K562 (cell line): ENCODE results near the gene TCF3. TPM values are rescaled to one million over a fixed set of nuclear protein-coding genes. Genes with fewer than 3 reads are reported as not detected.
A peak's percentile ranks its signal among the peaks of the same experiment; 100 is the strongest.

Experiments used
- CEBPB ChIP-seq: fragments of 450-650 bp; IDR thresholded peaks from 2 replicates; pipeline ENCODE4 v1.6.1; 2016; ENCODE audit warnings: missing genetic modification characterization, missing compliant biosample characterization
- CEBPZ ChIP-seq: fragments of 150-350 bp; IDR thresholded peaks from 2 replicates; pipeline ENCODE4 v1.6.1; 2014; ENCODE audit warnings: low read depth, mild to moderate bottlenecking, low read length, borderline replicate concordance
- GTF3C2 ChIP-seq: IDR thresholded peaks from 3 replicates; pipeline ENCODE4 v1.6.1; 2011; ENCODE audit warnings: borderline replicate concordance, mild to moderate bottlenecking, moderate library complexity; ENCODE audit not compliant: insufficient read length; ENCODE audit errors: extremely low read depth
- KAT7 ChIP-seq: sonication (generic); formaldehyde crosslinking; IDR thresholded peaks from 2 replicates; pipeline ENCODE4 v1.8.0; 2022; ENCODE audit warnings: missing genetic modification reagents, mild to moderate bottlenecking, borderline replicate concordance
- KDM1A ChIP-seq, 2 experiments: fragments of 450-650 bp; IDR thresholded peaks; 2 replicates each; pipeline ENCODE4 v1.6.1; 2016; ENCODE audit warnings: mild to moderate bottlenecking in 2 of 2
- LCOR ChIP-seq: sonication (generic); formaldehyde crosslinking; IDR thresholded peaks from 2 replicates; pipeline ENCODE4 v1.8.0; 2022; ENCODE audit warnings: mild to moderate bottlenecking, missing genetic modification reagents
- MBD1 ChIP-seq: fragments of 250-450 bp; sonication (Bioruptor Pico); IDR thresholded peaks from 2 replicates; pipeline ENCODE4 v1.8.0; 2022; ENCODE audit warnings: inconsistent platforms
- MBD2 ChIP-seq: sonication (generic); IDR thresholded peaks from 2 replicates; pipeline ENCODE4 v1.6.1; 2016; ENCODE audit warnings: low read depth, borderline replicate concordance
- NBN ChIP-seq: fragments of 450-650 bp; IDR thresholded peaks from 2 replicates; pipeline ENCODE4 v1.6.1; 2016; ENCODE audit warnings: low read depth, mild to moderate bottlenecking
- NFRKB ChIP-seq: fragments of 450-650 bp; IDR thresholded peaks from 2 replicates; pipeline ENCODE4 v1.6.1; 2016; ENCODE audit warnings: low read depth
- TEAD4 ChIP-seq, 2 experiments: sonication (generic) in 1 of 2; formaldehyde crosslinking in 1 of 2; IDR thresholded peaks; 2 replicates each; pipeline versions ENCODE4 v1.6.1 to v1.8.0; 2012 to 2022; ENCODE audit warnings: borderline replicate concordance in 1 of 2, inconsistent platforms in 1 of 2, low read length in 1 of 2, mild to moderate bottlenecking in 1 of 2, missing genetic modification reagents in 1 of 2
- ZBTB12 ChIP-seq: fragments of 250-450 bp; sonication (Bioruptor Pico); IDR thresholded peaks from 2 replicates; pipeline ENCODE4 v1.4.0; 2020
- ZBTB17 ChIP-seq: fragments of 450-650 bp; formaldehyde crosslinking; IDR thresholded peaks from 2 replicates; pipeline ENCODE4 v1.4.0; 2020; ENCODE audit warnings: mild to moderate bottlenecking
- ZNF592 ChIP-seq: fragments of 450-650 bp; IDR thresholded peaks from 2 replicates; pipeline ENCODE4 v1.6.1; 2017; ENCODE audit warnings: antibody characterized with exemption, mild to moderate bottlenecking
- polyA plus RNA-seq, 8 experiments: library from polyadenylated mRNA; depleted of rRNA in 4 of 8; stranded (reverse) in 5 of 8; unstranded in 3 of 8; fragments of >200 nt; fragmentation: Nextera tagmentation in 2 of 8; fragmentation: Illumina TruSeq in 1 of 8; extraction: Ambion mirVana in 2 of 8; extraction: Trizol in 1 of 8; gene quantifications; 2 replicates each; pipeline versions ENCODE4 v1.2.1 to v1.2.3, GENCODE V29; 2011 to 2014; ENCODE audit warnings: inconsistent platforms in 1 of 8, missing spikeins in 1 of 8
- total RNA-seq, 7 experiments: library from RNA; depleted of rRNA in 6 of 7; stranded (reverse); fragments of >200 nt in 6 of 7; fragmentation: Illumina TruSeq in 2 of 7; extraction: Trizol in 2 of 7; gene quantifications; 2 replicates each; pipeline versions ENCODE4 v1.2.1 to v1.2.3, GENCODE V29; 2011 to 2021; ENCODE audit warnings: low replicate concordance in 1 of 7

Gene TCF3
- total and polyA plus RNA-seq, 9 of the 15 experiments (the other 6 are each of a cell fraction or from before 2014, with no cell fraction given): 5.6 to 259 (median 84.0) TPM

GRCh38 chr19:1653300-1653628 is 849 bp upstream of the TCF3 start (continued):
- peak; percentile 45; the same call in 1 of the 2 replicates for TF ChIP-seq ZNF592
- TF ChIP-seq KDM1A (IDR thresholded peaks at IDR 0.05): peak; percentile 34 to 87; a peak in 2 of 4 replicates
- TF ChIP-seq CEBPZ: no peak
- TF ChIP-seq ZBTB17 (CRISPR knock-in tag): peak; percentile 81; the same call in 1 of the 2 replicates
- TF ChIP-seq NFRKB: no peak
- no peak for TF ChIP-seq ZBTB12 (CRISPR knock-in tag)
- 0 out of 2 replicates have a peak, but pooled peaks have one; percentile 13 for TF ChIP-seq KAT7 (CRISPR knock-in tag)
- no peak for TF ChIP-seq CEBPB (tag)
- TF ChIP-seq LCOR (CRISPR knock-in tag): peak; percentile 38; the same call in 1 of the 2 replicates
- TF ChIP-seq GTF3C2: peak; percentile 66
- TF ChIP-seq NBN: peak; percentile 21
- no peak for TF ChIP-seq MBD2
- no peak for TF ChIP-seq TEAD4 (IDR thresholded peaks at IDR 0.05; ENCODE audit: low read length)
- no peak for TF ChIP-seq TEAD4 (CRISPR knock-in tag; IDR thresholded peaks at IDR 0.05; ENCODE audit: borderline replicate concordance)
- no peak for TF ChIP-seq MBD1 (CRISPR knock-in tag)
